HUDEP-2 (cell line): ENCODE data around the gene IER5.
"Not testable (repeated sequence)": the region's sequence is repeated elsewhere in the genome, so short reads cannot be mapped to it uniquely, and the experiment has no call there.

Experiments used
- DNase-seq, 76 experiments: peaks; one replicate each; lab custom pipeline; 2025; ENCODE audit not compliant: unreplicated experiment in 76 of 76; lab: John Stamatoyannopoulos, UW

IER5 gene

GRCh38 chr1:181088079-181089016 lies at the start of gene IER5:
Gene IER5, plus strand, starts transcription at chr1:181088700. Its CDS starts 203 bp downstream, at chr1:181088903.
- peak; percentile 35 to 97 (median 90) for DNase-seq

GRCh38 chr1:181040284-181040865 lies 48.1 kb upstream of the IER5 start:
- no peak for DNase-seq

DNA sequence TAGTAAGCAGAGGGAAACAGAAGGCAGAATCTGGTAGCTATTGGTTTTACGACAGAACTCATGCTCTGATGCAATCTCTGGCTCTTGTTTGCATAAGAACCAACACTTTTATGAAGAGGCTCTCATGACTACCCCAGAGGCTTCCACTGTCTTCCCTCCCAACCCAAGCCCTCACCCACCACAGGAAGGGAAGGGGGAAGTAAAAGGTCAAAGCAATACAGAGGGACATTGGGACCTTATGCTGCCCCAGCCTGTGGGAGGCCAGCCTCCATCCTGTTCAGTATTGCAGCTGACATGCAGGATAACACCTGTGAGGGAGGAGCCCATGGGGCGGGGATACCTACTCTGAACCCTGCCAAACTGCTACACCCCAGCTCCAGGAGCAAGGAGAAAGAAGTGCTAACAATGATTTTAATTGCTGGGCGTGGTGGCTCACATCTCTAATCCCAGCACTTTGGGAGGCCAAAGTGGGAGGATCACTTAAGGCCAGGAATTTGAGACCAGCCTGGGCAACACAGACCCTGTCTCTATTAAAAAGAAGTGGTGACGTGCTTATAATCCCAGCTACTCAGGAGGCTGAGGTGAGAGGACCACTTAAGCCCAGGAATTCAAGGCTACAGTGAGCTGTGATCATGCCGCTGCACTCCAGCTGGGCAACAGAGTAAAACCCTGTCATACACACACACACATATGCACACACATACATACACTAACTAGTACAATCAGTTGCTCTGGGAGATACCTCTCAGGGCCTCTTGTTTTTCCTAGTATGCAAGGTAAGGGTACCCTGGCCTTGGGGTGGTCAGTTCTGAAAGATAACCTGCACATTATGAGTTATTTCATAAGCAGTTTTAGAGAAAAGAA lies 45.2 kb upstream of the IER5 start:
- no peak for DNase-seq

DNA sequence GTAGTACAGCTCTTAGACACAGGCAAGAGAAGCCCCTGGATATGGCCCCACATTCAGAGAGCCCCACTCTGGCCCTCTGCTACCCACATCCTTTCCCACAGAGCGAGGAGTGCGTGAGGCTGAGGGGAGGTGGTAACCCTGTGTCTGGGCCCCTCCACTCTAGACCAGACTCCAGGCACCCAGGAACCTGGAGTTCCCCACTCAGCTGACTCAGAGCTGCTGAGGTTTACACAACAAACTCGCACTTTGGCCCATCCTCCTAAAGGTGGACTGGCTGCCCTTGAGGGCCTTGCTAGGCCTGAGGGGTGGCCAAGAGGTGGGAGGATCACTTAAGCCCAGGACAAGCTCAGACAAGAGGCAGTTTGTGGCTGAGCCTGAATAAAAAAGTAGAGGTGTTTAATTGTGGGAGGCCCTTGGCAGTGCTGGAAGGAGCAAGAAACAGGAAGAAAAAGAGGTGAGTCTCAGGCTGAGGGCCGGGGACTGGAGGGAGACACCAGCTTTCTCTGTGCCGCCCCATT lies 44.0 kb upstream of the IER5 start:
- no peak for DNase-seq

DNA sequence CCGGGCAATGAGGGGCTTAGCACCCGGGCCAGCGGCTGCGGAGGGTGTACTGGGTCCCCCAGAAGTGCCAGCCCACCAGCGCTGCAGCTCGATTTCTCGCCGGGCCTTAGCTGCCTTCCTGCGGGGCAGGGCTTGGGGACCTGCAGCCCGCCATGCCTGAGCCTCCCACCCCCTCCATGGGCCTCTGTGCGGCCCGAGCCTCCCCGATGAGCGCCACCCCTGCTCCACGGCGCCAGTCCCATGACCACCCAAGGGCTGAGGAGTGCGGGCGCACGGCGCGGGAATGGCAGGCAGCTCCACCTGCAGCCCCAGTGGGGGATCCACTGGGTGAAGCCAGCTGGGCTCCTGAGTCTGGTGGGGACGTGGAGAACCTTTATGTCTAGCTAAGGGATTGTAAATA lies 42.6 kb upstream of the IER5 start:
- DNase-seq, result not testable (repeated sequence)

GRCh38 chr1:181049378-181049777 lies 39.1 kb upstream of the IER5 start:
- no peak for DNase-seq

- DNase-seq, result no peak
Measured at GRCh38 chr1:181050922-181051321, 37.6 kb upstream of the IER5 start.

GRCh38 chr1:181056560-181056959 lies 31.9 kb upstream of the IER5 start:
- no peak for DNase-seq

GRCh38 chr1:181057079-181057478 lies 31.4 kb upstream of the IER5 start:
- no peak for DNase-seq

- DNase-seq, result no peak
Measured at GRCh38 chr1:181059435-181059834, 29.1 kb upstream of the IER5 start.

- no peak for DNase-seq
Measured at GRCh38 chr1:181060066-181060465, 28.4 kb upstream of the IER5 start.

- DNase-seq, result not testable (repeated sequence)
Measured at GRCh38 chr1:181060947-181061346, 27.6 kb upstream of the IER5 start.

- no peak for DNase-seq
Measured at GRCh38 chr1:181061487-181061886, 27.0 kb upstream of the IER5 start.

GRCh38 chr1:181061891-181062835 lies 26.3 kb upstream of the IER5 start:
- DNase-seq, result no peak

GRCh38 chr1:181062836-181063428 lies 25.6 kb upstream of the IER5 start:
- no peak for DNase-seq

GRCh38 chr1:181064011-181064623 lies 24.4 kb upstream of the IER5 start:
- DNase-seq, result no peak

DNA sequence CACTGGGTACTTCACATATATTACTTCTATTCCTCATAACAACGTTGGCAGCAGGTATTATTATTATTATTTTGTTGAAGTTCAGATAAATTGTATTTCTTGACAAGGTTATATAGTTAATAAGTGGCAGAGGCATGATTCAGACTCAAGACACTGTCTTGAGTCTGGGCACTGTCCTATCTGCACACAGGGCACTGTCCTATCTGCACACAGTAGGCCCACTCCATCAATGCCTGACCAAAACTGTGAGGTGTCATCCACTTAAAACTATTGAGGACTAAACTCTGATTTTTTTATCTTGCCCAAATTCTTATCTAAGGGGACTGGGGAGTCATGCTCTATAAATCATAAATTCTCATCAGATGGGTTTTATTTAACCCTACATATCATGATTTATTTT lies 23.8 kb upstream of the IER5 start:
- no peak for DNase-seq

DNA sequence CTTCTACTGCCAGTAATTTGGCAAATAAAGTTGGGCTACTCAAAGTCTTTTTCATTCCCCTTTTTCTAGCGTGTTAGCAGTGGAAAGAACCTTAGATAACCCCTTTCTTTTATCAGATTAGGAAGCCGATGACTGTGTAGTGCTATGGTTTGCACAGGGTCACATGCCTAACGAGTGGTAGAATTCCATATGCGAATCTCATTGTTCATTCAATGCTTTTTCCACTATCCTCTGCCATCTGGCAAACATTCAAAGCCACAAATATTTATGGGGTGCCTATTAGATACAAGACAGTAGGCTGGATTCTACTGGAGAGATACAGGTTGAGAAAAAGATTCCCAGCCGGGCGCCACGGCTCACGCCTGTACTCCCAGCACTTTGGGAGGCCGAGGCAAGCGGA lies 14.9 kb upstream of the IER5 start:
- DNase-seq, result no peak

- DNase-seq, result no peak
Measured at GRCh38 chr1:181075766-181076350, 12.6 kb upstream of the IER5 start.
